NCI-H2107 (cell line): ENCODE results near the gene ITSN2.

ENCODE experiments used
- DNase-seq: peaks from one replicate; lab custom pipeline; 2025; lab: John Stamatoyannopoulos, UW

The ITSN2 gene

DNA sequence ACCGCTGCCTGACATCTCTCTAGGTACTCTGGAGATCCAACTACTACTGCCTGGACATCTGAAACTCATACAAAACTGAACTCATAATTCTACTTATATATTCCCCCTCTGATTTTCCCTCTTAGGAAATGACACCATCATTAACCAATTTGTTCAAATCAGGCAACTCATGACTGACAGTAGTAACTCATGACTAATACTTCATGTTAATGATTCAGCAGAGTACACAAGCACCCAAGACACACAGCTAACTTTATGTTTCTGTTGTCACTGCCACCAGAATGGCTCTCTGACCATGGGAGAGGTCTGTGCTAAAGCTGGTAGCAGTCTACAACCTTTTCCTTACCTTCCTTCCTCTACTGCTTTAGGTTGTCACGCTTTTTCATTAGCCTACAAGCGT, 91.1 kb downstream of the ITSN2 start:
- DNase-seq = no peak

GRCh38 chr2:24265212-24265611, 95.1 kb downstream of the ITSN2 start:
- no peak for DNase-seq

DNA sequence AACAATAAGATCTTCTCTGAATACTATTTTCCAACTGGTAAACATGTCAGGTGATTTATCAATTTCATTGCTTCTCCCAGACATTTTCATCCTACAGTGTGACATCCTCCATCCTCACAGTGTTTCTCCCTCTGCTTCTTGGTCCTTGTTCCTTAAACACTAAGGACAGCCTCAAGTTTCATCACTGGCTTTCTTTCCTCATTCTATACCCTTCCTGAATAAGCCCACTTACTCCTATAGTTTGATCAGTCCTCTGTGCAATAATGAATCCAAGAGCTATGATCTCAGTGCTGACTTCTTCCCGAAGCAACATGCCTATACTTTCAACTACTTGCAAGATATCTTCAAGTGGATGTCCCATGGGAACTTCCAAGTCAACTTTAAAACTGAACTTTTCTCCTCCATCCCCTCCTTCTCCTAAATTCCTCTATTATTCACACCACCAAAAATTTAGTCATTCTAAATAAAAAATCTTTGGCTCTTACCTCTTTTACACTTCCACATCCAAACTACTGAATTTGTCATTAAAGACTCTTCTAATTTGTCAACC, 97.8 kb downstream of the ITSN2 start:
- DNase-seq = no peak

DNA sequence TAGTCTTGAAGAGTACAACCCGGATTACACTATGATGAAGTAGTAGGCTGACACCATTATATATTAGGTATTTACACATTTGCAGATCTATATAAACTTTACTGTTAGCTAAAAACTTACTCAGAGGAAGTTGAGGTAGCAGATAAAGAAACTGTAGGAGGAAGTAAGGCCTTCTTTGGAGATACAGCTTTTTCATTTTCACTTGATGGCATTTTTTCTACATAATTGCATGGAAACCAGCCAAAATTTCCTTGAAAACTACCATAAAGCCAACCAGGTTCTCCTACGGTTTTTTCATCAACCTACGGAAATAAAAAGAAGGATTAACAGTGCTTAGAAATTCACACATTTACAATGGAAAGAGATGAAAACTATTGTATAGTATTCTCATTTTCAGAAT, 98.9 kb downstream of the ITSN2 start:
- DNase-seq = no peak

- no peak for DNase-seq
These were observed 101.0 kb downstream of the ITSN2 start for GRCh38 chr2:24259316-24259715.

- DNase-seq = no peak
These were observed 101.6 kb downstream of the ITSN2 start for GRCh38 chr2:24258718-24259117.

DNA sequence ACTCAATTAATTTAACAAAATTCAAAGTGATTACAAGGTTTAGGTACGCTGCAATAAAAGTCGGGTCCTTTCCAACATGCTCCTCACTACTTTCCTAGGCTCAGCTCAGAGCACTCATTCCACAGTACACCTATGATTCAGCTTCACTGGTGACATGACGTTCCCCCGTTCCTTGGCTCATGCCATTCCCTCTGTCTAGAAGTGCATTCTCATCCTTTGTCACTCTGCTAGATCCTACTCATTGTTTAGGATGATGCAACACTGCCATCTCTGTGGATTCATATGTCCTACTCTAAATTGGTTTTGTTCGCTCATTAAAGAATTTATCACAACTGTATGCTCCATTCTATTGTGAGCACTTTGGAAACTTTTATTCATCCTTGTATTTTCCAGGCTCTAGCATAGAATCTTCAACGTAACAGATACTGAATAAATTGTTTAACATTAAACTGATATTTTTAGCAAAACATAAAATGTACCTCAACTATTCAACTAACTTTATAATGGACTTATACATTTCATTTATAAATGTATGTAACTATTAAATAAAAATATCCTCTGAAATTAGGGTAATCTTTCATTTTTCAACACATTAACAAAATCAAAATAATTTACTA, 106.9 kb downstream of the ITSN2 start:
- DNase-seq = no peak

- DNase-seq = no peak
These were observed 112.7 kb downstream of the ITSN2 start for GRCh38 chr2:24247592-24247991.

DNA sequence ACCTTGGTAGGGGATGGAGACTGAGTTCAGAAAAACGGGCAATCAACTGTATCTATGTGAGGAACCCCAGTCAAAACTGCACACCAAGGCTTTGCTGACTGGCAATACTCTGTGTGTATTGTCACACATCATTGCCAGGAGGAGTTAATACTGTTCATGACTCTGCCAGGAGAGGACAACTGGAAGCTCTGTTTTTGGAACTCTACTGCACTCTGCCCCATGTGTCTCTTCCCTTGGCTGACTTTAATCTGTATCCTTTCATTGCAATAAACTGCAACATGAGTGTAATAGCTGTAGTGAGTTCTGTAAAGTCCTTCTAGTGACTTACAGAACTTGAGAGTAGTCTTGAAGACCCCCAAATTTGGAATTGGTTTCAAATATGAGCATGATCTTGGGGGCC, 113.2 kb downstream of the ITSN2 start:
- no peak for DNase-seq

GRCh38 chr2:24245986-24246776, 114.2 kb downstream of the ITSN2 start:
- no peak for DNase-seq

DNA sequence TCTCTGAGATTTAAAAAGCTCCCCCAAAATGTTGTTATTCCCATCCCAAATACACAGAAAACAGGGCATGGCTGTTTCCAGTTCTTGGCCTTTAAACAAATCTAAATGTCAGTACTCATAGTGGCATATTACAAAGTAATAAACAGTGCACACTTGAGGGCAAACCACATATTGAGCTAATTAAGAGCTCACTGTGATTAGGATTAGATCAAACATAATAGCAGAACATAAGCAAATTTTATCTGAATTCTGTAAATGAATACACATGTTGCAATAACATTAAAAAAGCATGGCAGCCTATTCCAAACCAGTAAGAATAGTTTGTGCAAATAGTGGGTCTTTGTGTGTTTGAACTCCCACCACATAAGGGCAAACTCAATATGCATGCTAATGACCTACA, 118.8 kb downstream of the ITSN2 start:
- no peak for DNase-seq

DNA sequence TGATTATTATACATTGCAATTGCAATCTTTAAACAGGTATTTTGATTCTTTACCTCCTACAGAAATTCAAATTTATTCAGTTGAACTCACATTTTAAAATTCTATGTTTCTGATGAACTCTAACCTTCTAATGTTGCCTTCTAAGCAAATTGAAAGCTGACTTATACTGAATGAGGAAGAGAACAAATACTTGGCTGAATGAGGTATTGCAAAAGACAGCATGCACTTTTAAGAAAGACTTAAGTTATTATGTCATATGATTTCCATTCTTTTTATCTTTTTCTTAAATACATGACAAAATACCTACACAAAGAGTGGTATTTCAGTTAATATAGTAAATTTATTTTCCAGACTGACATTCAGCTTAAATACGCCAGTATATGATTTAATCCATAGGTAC, 120.8 kb downstream of the ITSN2 start:
- DNase-seq = no peak

DNA sequence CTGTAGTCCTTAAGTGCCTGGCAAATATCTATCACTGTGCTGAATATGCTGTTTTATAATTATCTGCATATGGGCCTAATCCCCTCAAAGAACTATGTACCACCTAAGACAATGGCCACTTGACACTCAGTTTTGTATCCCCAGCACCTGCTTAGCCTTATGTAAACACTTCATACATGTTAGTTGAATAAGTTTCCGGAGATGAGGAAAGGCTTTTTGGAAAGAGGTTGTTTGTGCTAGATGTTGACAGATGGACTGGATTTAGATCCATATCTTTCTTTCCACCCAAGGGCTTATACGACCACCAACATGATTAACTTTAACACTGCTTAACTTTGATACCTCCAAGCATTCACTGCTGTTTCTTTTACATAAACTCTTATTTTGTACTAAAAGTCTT, 122.2 kb downstream of the ITSN2 start:
- no peak for DNase-seq

DNA sequence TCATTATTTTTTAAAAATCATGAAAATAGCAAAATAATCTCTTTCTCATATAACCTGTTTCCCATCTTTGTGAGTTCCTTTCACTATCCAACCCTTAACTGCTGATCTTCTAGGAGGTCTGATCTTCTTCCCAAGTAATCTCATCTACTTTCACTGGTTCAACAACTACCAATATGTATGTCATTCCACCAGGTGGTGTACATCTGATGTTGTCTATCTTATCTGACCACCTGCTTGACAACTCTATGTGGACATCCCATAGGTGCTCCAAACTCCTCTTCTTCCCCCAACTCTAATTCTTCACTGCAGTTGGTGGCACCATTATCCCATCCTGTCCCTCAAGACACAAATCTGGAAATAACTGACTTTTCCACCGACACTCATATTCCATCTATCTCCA, 123.0 kb downstream of the ITSN2 start:
- DNase-seq = no peak

DNA sequence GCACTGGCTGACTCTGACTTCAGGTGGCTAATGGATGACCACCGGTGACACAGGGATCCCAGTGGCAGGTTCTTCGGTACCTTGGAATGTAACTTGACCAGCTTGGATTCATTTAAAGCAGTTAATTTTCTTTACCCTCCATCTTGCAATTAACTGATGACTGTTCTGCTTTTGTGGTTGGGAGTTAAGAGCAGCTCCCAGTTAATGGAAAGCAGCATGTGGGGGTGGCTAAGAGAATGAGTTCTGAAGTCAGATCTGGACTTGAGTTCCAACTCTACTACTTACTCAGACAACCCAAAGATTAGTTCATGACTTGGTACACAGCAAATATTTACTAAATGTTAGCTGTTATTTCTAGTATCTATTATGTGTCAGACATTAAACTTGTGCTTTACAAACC, 127.0 kb downstream of the ITSN2 start:
- no peak for DNase-seq

DNA sequence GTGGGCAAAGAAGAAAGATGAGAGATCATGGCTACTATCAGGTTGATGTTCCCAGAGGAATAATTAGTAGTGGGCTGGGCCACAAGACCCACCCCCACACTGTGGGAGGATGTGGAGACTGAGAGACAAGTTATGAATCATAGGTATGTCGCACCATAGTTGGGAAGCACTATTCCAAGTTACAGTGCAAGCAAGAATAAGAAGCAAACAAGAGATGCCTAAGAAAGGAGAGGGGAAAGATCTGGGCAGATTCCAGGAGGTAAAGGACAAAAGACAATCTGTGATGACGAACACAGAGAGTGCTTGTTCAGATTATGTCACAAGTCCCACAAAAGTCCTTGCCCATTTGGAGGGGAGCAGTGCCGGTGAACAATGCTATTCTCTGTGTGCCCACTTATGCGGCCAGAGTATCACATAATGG, 128.9 kb downstream of the ITSN2 start:
- no peak for DNase-seq

DNA sequence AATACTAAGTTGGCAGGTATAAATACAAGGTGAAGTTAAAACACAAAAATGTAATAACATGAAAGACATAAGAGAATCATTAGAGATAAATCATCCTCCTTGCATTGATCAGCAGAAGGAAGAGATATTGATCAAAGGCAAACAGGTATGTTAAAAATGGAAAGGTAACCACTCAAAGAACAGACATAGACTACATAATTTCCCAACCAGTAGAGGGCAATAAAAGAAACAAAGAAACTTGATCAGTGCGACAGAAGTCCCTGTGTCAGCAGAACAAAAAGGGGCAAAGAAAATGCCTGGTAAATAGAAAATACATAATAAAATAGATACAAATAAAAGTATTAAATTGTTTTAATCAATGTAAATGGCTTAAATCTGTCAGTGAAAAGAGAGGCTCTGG, 131.9 kb downstream of the ITSN2 start:
- DNase-seq = no peak

DNA sequence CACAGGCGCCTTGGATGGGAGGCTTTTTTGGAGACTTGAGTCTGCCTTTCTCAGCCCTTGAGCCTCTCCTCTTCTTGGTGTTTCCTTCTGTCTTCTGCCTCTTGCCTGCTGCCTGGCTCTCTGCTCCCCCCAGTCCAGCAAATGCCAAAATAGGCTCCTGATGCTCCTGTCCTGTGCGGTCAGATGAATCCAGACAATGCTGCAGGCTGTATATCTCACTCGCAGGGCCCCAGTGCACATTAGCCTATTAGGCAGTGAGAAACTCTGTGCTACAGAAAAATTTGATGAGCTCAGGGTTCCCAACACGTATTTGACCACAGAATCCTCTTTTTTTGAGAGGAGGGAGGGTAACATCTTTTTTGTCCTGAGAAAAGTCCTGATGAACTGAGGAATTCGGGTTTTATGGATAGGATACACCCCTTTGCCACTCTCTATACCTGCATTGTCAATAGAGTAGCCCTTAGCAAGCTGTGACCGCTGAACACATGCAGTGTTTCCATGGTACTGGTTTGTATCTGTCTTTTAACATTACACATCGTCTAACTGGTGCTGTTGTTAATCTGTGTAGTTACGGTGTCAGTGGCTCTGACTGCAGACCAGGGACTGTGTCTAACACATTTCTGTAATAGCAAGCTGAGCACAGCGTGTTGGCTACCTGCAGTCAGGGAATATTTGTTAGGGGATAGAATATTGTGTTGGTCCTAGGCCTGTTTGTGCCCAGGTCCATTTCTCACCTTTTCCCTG, 134.7 kb downstream of the ITSN2 start:
- no peak for DNase-seq

GRCh38 chr2:24222946-24223345, 137.4 kb downstream of the ITSN2 start:
- DNase-seq = no peak

DNA sequence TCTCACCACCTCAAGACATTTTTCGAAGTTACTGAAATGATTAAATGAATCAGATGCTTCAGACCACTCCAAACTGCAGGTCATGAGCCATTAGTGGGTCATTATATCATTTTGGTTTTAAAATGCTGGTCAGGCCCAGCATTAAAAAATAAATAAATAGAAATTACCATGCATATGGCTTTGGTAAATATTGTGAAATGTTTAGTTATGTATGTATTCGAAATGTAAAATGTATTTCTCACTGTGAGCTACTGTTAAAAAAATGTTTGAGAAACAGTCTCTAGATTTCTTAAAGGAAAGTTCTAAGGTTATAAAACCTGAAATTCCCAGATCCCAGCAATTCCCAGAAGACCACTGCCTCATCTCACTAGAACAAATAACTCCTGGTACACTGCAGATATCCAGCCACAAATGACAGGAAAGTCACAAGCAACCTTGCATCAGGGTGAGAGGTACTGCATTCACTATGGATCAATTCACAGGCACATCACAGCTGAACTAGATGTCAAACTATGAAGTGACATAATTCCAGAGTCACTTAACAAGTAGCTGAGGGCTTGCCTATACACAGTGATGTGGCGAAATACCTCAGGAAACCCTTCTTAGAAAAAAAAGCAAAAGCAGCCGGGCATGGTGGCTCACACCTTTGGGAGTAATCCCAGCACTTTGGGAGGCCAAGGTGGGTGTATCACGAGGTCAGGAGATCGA, 138.8 kb downstream of the ITSN2 start:
- no peak for DNase-seq

- no peak for DNase-seq
These were observed 139.6 kb downstream of the ITSN2 start for GRCh38 chr2:24220554-24221291.

GRCh38 chr2:24214880-24215279, 145.5 kb downstream of the ITSN2 start:
- no peak for DNase-seq
